H9 (cell line): Measurements from ENCODE around the gene EYA4. TPM values are rescaled to one million over a fixed set of nuclear protein-coding genes. Genes with fewer than 3 reads are reported as not detected.

Experiments used
- DNase-seq: peaks from one replicate; pipeline ENCODE4 v3.0.0-alpha.2; 2017
- H2AFZ ChIP-seq: one replicate; pipeline ENCODE4 v1.6.1; 2013; ENCODE audit warnings: mild to moderate bottlenecking, low read length, control low read depth, moderate library complexity
- H2AK5ac ChIP-seq: 2 replicates; pipeline ENCODE4 v1.6.1; 2013; ENCODE audit warnings: low read length, control low read depth, mixed read lengths; ENCODE audit not compliant: insufficient read length
- H2BK120ac ChIP-seq: one replicate; pipeline ENCODE4 v1.6.1; 2013; ENCODE audit warnings: low read depth, mild to moderate bottlenecking, low read length, control low read depth, inconsistent platforms; ENCODE audit not compliant: poor library complexity, severe bottlenecking
- H2BK12ac ChIP-seq: 2 replicates; pipeline ENCODE4 v1.6.1; 2013; ENCODE audit warnings: low read length, control low read depth, mixed read lengths, low read depth; ENCODE audit not compliant: insufficient read length
- H2BK15ac ChIP-seq: 2 replicates; pipeline ENCODE4 v1.6.1; 2013; ENCODE audit warnings: low read depth, low read length, control low read depth
- H2BK20ac ChIP-seq: one replicate; pipeline ENCODE4 v1.6.1; 2013; ENCODE audit warnings: low read depth, mild to moderate bottlenecking, low read length, control low read depth, inconsistent platforms; ENCODE audit not compliant: poor library complexity, severe bottlenecking
- H2BK5ac ChIP-seq: 2 replicates; pipeline ENCODE4 v1.6.1; 2013; ENCODE audit warnings: low read length, control low read depth, mixed read lengths; ENCODE audit not compliant: insufficient read length
- H3K14ac ChIP-seq: 2 replicates; pipeline ENCODE4 v1.6.1; 2013; ENCODE audit warnings: low read length, control low read depth; ENCODE audit not compliant: insufficient read depth
- H3K18ac ChIP-seq: 2 replicates; pipeline ENCODE4 v1.6.1; 2013; ENCODE audit warnings: low read depth, mild to moderate bottlenecking, mixed read lengths, low read length, control low read depth; ENCODE audit not compliant: insufficient read length
- H3K23ac ChIP-seq: 2 replicates; pipeline ENCODE4 v1.6.1; 2013; ENCODE audit warnings: low read length, control low read depth, mixed read lengths, low read depth; ENCODE audit not compliant: insufficient read length
- H3K23me2 ChIP-seq: 2 replicates; pipeline ENCODE4 v1.6.1; 2013; ENCODE audit warnings: low read depth, mild to moderate bottlenecking, mixed read lengths, low read length, control low read depth; ENCODE audit not compliant: insufficient read length, poor library complexity, severe bottlenecking
- H3K27ac ChIP-seq: 2 replicates; pipeline ENCODE4 v1.5.1; 2013; ENCODE audit warnings: low read length, control low read depth, mixed read lengths, low read depth; ENCODE audit not compliant: insufficient read length
- H3K27me3 ChIP-seq: 2 replicates; pipeline ENCODE4 v1.6.1; 2013; ENCODE audit warnings: low read length, control low read depth, inconsistent platforms; ENCODE audit not compliant: insufficient read depth
- H3K4ac ChIP-seq: 2 replicates; pipeline ENCODE4 v1.6.1; 2013; ENCODE audit warnings: low read depth, mild to moderate bottlenecking, control low read depth, inconsistent platforms, low read length, moderate library complexity
- H3K4me1 ChIP-seq: 2 replicates; pipeline ENCODE4 v1.6.1; 2013; ENCODE audit warnings: low read length, control low read depth, inconsistent platforms; ENCODE audit not compliant: insufficient read depth
- H3K4me2 ChIP-seq: 2 replicates; pipeline ENCODE4 v1.6.1; 2013; ENCODE audit warnings: low read length, control low read depth, mixed read lengths; ENCODE audit not compliant: insufficient read length, insufficient read depth
- H3K56ac ChIP-seq: 2 replicates; pipeline ENCODE4 v1.6.1; 2013; ENCODE audit warnings: low read depth, mild to moderate bottlenecking, mixed read lengths, low read length, control low read depth; ENCODE audit not compliant: insufficient read length
- H3K79me1 ChIP-seq: 2 replicates; pipeline ENCODE4 v1.6.1; 2013; ENCODE audit warnings: low read depth, mild to moderate bottlenecking, moderate library complexity, low read length, control low read depth, inconsistent platforms; ENCODE audit not compliant: insufficient read depth, poor library complexity, severe bottlenecking
- H3K79me2 ChIP-seq: 2 replicates; pipeline ENCODE4 v1.6.1; 2013; ENCODE audit warnings: low read length, control low read depth, inconsistent platforms; ENCODE audit not compliant: insufficient read depth
- H3K9ac ChIP-seq: 2 replicates; pipeline ENCODE4 v1.6.1; 2013; ENCODE audit warnings: low read length, control low read depth, mixed read lengths; ENCODE audit not compliant: insufficient read length; ENCODE audit errors: extremely low read depth
- H3K9me3 ChIP-seq: one replicate; pipeline ENCODE4 v1.6.1; 2013; ENCODE audit warnings: low read depth, low read length, inconsistent platforms; ENCODE audit not compliant: control insufficient read depth
- H3T11ph ChIP-seq: one replicate; pipeline ENCODE4 v1.6.1; 2013; ENCODE audit warnings: mild to moderate bottlenecking, low read length, control low read depth, inconsistent platforms
- H4K20me1 ChIP-seq: one replicate; pipeline ENCODE4 v1.6.1; 2013; ENCODE audit not compliant: control insufficient read depth, insufficient read length, insufficient read depth
- H4K5ac ChIP-seq: 2 replicates; pipeline ENCODE4 v1.6.1; 2013; ENCODE audit warnings: low read depth, mild to moderate bottlenecking, mixed read lengths, low read length, control low read depth; ENCODE audit not compliant: insufficient read length
- H4K8ac ChIP-seq: replicated peaks from 2 replicates; pipeline ENCODE4 v1.6.1; 2013; ENCODE audit warnings: low read length, control low read depth, mixed read lengths, low read depth; ENCODE audit not compliant: insufficient read length
- H4K91ac ChIP-seq: 2 replicates; pipeline ENCODE4 v1.6.1; 2013; ENCODE audit warnings: low read depth, mild to moderate bottlenecking, moderate library complexity, mixed read lengths, low read length, control low read depth; ENCODE audit not compliant: insufficient read length
- H3K27ac Mint-ChIP-seq, 3 experiments: 2 replicates in 2 of 3; 3 replicates in 1 of 3; pipeline ENCODE4 v1.8.0; 2020 to 2021; ENCODE audit warnings: mixed read lengths in 3 of 3, mild to moderate bottlenecking in 1 of 3, moderate library complexity in 1 of 3
- H3K27me3 Mint-ChIP-seq: 2 replicates; pipeline ENCODE4 v1.8.0; 2021; ENCODE audit warnings: low read depth, mild to moderate bottlenecking, moderate library complexity, mixed read lengths
- H3K36me3 Mint-ChIP-seq, 3 experiments: 2 replicates in 2 of 3; 3 replicates in 1 of 3; pipeline ENCODE4 v1.8.0; 2020 to 2021; ENCODE audit warnings: low read depth in 3 of 3, mixed read lengths in 3 of 3; ENCODE audit not compliant: insufficient read depth in 1 of 3
- H3K4me1 Mint-ChIP-seq, 2 experiments: 2 replicates each; pipeline ENCODE4 v1.8.0; 2020; ENCODE audit warnings: mixed read lengths in 2 of 2
- H3K4me3 Mint-ChIP-seq, 2 experiments: 2 replicates in 1 of 2; 3 replicates in 1 of 2; pipeline ENCODE4 v1.8.0; 2020 to 2021; ENCODE audit warnings: mild to moderate bottlenecking in 2 of 2, mixed read lengths in 2 of 2, moderate library complexity in 1 of 2
- H3K9me3 Mint-ChIP-seq, 2 experiments: 2 replicates in 1 of 2; 3 replicates in 1 of 2; pipeline ENCODE4 v1.8.0; 2020; ENCODE audit warnings: mild to moderate bottlenecking in 2 of 2, mixed read lengths in 2 of 2, moderate library complexity in 1 of 2
- CTCF ChIP-seq: fragments of 200-600 bp; sonication (generic); conservative IDR thresholded peaks from 3 replicates; pipeline ENCODE4 v1.8.0; 2021; ENCODE audit warnings: antibody characterized with exemption, mild to moderate bottlenecking
- WGBS: extraction: QIAGEN DNeasy Blood & Tissue Kit; methylation state at CpG from one replicate; pipeline ENCODE4 v1.1.7; 2013; ENCODE audit warnings: missing lambda C conversion rate, low lambda C conversion rate, mixed read lengths; ENCODE audit not compliant: insufficient read length; ENCODE audit errors: extremely low coverage; 5-methylcytosine and 5-hydroxymethylcytosine counted together
- total RNA-seq: library from RNA; stranded (reverse); gene quantifications from 2 replicates; pipeline ENCODE4 v1.2.1, GENCODE V29; 2021

Gene EYA4
- total RNA-seq, 1 experiment from 2014 or later, result 0.26 TPM

- no peaks in the 10 kb centered on the region for H3K9me3 ChIP-seq
- H3K4ac ChIP-seq, result no peak overlapping the region
- Mint-ChIP-seq H3K4me1 (peaks cover 0 to 4% of the 10 kb centered on the region in 2 experiments; a peak in 1 of 4 replicates), H3K27ac (no peak overlapping the region), H3K4me3 (no peak overlapping the region), H3K27me3 (no peaks in the 10 kb centered on the region; the same call in 1 of the 2 replicates), H3K9me3 (no peaks in the 10 kb centered on the region), H3K36me3 (no peaks in the 10 kb centered on the region)
- no peak overlapping the region for H2AFZ ChIP-seq
- H3K9ac ChIP-seq, result no peak overlapping the region
- no peak overlapping the region for H3T11ph ChIP-seq
- no peak overlapping the region for H2AK5ac ChIP-seq
- H2BK5ac ChIP-seq, result no peak overlapping the region
- no peak overlapping the region for H2BK20ac ChIP-seq
- H3K56ac ChIP-seq, result no peak overlapping the region
- H3K4me2 ChIP-seq, result no peak overlapping the region
- H3K4me1 ChIP-seq, result no peaks in the 10 kb centered on the region
- no peaks in the 10 kb centered on the region for H4K20me1 ChIP-seq
- no peak for TF ChIP-seq CTCF
- no peak overlapping the region for H2BK12ac ChIP-seq
- H3K18ac ChIP-seq, result no peak overlapping the region
- H2BK15ac ChIP-seq, result no peak overlapping the region
- H4K5ac ChIP-seq, result no peak overlapping the region
- no peaks in the 10 kb centered on the region for H3K79me2 ChIP-seq
- H3K79me1 ChIP-seq, result no peaks in the 10 kb centered on the region
- no peak overlapping the region for H4K91ac ChIP-seq
- H3K14ac ChIP-seq, result no peak overlapping the region
- H3K23ac ChIP-seq, result no peak overlapping the region
- no peak overlapping the region for H2BK120ac ChIP-seq
- no peak for DNase-seq
- no peak overlapping the region for H3K27ac ChIP-seq
- H4K8ac ChIP-seq, result no peak overlapping the region
- H3K23me2 ChIP-seq, result no peaks in the 10 kb centered on the region
- no peaks in the 10 kb centered on the region; the same call in 1 of the 2 replicates for H3K27me3 ChIP-seq
- no CpG with 5 or more reads among the region's 2 CpGs for WGBS
Observed at GRCh38 chr6:133478673-133479072, 237.5 kb downstream of the EYA4 start.
